MM.1S (cell line): ENCODE results near the gene FGF12.

Experiments
- CTCF ChIP-seq: fragments of 300-600 bp; sonication (generic); IDR thresholded peaks from 2 replicates; pipeline ENCODE4 v1.5.1; 2016; ENCODE audit warnings: antibody characterized with exemption, low read length, mixed read lengths
- EZH2 ChIP-seq: fragments of 300-600 bp; sonication (generic); optimal IDR thresholded peaks from 2 replicates; pipeline ENCODE3; 2017; ENCODE audit warnings: low read depth, mild to moderate bottlenecking, antibody characterized with exemption, low read length, mixed read lengths

- TF ChIP-seq CTCF = no peak
- TF ChIP-seq EZH2 = no peak
These were observed 233.2 kb downstream of the FGF12 start for GRCh38 chr3:192494174-192494573.
